HG03565 (cell line): ENCODE measurements around the gene CNPY1.

Experiments used
- ATAC-seq: cut with Tn5 transposase; IDR thresholded peaks from one replicate; pipeline ENCODE4 v1.9.1; 2021; ENCODE audit warnings: mild to moderate bottlenecking, moderate library complexity; ENCODE audit not compliant: unreplicated experiment

CNPY1 gene

DNA sequence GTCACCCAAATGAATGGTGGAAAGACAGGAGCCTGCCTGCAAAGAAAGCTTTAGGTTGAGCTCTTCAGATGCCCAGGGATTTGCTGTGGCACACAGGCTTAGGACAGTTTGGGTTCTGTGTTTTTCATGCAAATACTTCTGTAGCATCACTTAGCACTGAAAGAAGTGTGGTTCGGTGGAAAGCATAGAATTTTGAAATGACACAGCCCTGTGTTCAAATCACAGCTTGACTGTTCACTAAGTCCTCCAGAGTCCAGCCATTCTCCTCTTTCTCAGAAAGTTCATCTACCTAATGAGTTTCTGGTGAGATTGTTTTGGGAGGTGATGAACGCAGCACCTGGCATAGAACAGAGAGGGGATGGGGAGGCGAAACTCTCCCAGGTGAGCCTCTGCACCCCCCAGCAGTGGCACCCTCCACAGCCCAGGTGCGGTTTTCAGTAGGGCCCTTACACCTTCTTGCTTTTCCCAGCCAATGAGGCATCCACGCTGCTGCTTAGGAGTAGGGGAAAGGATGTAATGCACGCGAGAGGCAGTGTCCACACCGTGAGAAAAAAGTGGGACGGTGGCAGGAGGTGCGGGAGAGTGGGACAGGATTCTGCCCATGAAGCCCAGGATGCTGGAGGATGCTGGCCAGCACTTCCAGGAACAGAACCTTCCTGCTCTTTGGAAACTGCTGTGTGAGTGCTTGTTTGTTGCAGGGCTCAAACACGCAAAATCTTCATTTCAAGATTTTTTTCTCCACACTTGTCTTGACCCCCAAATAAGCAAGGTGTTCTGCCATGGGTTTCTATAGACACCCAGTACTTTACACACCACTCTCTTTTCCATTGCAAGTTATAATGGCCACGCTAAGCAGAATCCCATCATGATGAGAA lies 76.8 kb downstream of the CNPY1 start:
- no peak for ATAC-seq

DNA sequence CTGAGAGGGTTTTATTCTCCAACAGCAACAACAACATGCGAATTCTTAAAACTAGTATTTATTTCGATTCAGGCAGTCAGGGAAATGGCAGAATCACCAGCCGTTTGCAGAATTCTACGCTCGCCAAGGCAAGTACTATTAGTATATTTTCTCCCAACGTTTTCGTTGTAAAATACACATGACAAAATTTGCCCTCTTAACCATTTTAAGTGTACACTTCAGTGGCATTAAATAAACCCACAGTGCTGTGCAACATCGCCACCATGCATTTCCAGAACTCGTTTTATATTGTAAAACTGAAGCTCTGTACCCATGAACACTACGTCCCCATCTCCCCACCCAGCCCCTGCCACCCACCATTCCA lies 77.6 kb downstream of the CNPY1 start:
- no peak for ATAC-seq

DNA sequence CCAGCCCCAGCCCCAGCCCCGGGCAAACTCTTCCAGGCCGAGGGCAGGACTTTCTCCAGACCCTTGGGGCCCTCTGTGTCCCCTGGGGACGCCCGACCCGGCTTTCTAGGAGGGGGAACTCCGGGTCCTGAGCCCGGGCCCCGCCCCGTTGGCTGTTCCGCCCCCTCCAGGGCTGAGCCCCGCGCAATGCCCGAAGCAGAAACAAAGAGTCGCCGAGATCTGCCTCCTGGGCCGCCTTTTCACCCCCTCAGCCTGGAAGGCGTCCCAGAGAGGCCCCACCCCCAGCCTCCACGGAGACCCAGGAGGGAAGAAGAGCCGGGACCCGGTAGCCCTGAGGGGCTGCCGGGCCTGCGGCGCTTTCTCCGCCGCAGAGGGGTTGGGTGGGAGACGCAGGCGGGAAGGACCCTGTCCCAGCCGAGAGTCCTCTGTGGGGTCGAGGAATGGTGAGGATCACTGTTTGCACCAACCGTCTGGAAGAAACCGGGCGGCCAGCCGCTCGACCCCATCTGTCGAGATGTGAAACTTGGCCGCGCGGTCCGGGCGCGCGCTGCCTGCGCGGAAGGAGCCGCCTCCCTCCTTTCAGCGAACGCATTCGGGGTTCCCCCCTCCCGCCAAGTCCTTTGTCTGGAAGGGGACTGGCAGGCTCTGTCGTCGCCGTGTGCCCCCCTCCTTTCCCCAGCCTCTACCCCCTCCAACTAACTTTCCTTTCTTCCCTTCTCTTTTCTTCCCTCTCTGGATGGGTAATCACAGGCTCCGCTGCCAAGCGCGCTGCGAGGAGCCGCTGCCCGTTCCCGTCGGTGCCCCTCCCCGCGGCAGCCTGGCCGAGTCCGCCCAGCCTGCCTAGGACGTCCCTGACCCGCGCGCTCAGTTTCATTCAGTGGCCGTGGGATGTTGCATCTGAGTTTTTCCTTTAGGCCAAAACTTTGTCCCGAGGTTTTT lies 78.2 kb downstream of the CNPY1 start:
- ATAC-seq = no peak

DNA sequence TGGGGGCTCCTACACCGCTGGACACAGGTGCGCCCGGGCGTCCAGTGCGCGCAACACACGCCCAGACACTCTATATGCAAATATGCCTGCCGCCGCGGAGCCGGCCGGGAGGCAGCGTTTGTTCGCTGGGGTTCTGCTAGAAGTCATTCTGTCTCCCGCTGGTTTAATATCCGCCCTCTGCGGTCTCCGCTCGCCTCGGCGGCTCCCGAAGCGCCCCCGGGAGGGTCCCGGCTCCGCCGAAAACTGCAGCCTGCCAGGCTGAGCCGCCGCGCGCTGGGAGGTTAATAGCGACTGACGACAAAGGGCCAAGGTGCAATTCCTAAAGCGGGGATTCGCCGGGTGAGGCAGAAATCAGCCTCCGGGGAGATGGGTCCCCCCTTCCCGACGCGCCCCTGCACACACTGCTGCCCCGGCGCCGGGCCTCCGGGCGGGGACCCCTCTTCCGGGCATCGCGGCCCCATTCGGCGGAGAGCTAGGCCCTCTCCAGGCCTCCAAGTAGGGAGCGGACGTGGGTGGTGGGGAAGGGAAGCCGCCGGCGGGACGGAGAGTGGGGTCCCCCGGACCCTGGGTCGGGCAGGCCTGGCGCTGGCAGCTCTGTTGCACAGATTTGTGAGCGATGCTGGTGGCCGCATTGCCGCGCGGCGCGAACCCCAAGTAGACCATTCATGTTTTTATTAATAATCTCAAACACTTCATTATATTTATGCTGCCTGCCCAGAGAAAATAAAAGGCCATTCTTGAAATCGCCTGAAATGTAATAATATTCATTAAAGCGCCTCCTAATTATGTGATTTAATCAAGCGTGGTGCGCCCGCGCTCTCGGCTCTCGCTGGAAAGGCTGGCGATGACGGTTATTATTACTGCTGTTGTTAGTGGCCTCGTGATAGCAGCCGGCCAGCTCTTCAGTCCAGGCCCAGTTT lies 79.3 kb downstream of the CNPY1 start:
- ATAC-seq = no peak

DNA sequence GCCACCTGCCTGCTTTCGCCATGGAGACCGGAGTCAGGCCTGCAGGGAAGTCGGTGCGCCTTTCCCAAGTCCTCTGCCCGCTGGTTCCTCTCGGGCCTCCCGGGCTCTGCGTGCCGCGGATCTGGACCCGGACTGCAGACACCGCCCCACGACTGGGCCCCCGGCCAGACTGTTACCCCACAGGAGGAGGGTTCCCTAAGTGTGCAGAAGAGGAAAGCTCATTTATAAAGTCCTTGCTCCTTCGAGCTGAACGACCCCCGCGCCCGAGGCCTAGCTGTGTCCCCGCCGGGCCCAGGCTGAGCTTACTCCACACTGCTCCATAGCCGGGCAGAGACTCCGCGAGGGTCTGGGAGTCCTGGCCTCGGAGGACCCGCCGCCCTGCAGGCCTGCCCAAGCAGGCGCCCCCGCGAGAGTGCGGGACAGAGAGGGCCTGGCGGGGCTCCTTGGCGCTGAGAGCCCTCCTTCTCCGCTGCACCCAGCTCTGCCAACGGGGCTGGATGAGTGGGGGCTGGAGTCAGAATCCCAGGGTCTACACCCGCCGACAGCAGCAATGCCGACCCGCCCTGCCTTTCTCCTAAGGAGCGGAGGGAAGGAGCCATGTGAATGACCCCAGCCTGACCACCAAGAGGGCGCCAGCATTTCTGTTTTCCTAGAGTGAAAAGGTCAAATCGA lies 80.1 kb downstream of the CNPY1 start:
- ATAC-seq = no peak

DNA sequence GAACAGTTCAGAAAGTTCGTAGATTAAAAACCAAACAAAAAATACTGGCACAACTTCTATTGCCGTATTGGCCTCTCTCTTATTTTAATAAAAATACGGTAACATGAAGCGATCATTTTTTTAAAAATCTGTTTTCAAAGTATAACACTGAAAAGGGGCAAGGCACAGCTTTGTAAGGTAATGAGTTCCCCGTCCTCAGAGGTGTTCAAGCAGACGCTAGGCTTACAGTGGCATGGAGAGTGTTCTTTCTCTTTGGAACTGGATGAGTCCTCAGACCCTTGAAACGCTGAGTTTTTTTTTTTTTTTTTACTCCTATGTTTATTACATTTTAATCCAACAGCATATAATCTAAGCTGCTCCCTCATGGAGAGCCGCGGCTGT lies 80.6 kb downstream of the CNPY1 start:
- no peak for ATAC-seq

DNA sequence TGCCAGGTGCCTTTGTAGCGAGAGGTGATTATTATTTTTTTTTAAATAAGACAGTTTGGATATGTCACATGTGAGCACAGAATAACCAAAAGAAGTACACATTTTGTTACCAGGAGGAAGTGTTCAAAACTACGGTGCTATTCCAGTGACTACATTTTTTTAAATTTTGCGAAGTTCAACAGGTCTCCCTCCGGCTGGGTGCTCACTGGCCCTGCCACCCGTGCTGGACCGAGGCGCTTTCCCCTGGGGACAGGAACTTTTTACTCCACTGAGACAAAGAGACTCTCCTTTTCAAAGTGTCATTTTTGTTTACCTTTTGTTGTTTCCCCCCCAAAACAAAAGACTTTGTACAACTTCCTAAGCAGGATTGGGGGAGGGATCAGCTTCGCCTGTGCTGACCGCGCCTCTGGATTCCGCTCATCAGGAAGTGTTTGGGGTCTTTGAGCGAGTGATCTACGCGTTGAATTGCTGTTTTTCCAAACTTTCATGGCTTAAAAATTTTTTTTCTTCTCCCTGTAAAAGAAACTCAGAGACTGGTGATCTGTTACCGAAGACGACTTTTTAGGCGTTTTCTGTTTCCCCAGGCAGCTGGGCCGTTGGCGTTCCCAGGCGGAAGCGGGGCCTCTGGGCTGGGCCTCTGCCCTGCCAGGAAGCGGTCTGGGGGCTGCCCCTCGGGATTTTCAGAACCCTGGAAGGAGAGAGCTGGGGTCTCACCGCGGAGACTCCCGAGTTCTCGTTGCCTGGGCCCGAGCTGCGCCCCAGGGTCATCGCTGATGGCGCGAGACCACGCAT lies 81.2 kb downstream of the CNPY1 start:
- no peak for ATAC-seq

DNA sequence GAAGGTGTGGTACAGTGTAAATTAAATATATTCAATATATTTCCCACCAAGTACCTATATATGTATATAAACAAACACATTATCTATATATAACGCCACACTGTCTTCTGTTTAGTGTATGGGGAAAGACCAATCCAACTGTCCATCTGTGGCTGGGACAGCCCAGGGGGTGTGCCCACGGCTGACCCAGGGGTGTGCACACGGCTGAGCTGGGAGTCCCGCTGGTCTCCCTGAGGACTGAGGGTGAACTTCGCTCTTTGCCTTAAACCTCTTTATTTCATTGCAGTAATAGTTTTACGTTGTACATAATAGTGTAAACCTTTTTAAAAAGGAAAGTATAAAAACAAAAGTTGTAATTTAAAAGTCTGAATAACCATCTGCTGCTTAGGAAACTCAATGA lies 82.2 kb downstream of the CNPY1 start:
- no peak for ATAC-seq

DNA sequence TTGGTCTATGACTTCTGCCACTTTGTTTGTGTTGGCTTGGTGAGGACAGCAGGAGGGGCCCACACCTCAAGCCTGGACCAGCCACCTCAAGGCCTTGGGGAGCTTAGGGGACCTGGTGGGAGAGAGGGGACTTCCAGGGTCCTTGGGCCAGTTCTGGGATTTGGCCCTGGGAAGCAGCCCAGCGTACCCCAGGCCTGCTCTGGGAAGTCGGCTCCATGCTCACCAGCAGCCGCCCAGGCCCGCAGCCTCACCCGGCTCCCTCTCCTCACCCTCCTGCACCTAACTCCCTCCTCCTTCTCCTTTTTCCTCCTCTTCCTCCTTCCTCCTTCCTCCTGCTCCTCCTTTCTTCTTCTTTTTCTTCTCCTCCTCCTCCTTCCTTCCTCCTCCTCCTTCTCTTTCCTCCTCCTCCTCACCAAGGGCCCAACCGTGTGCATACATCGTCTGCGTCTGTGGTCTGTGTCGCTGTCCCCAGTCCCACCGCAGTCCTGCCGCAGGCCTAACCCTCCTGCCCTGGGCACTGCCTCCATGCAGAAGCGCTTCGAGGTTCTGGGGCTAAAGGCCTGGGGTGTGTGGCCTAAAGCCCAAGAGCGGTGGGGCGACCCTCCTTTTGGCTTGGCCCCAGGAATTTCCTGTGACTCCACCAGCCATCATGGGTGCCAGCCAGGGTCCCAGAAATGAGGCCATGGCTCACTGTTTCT lies 83.1 kb downstream of the CNPY1 start:
- ATAC-seq = no peak

DNA sequence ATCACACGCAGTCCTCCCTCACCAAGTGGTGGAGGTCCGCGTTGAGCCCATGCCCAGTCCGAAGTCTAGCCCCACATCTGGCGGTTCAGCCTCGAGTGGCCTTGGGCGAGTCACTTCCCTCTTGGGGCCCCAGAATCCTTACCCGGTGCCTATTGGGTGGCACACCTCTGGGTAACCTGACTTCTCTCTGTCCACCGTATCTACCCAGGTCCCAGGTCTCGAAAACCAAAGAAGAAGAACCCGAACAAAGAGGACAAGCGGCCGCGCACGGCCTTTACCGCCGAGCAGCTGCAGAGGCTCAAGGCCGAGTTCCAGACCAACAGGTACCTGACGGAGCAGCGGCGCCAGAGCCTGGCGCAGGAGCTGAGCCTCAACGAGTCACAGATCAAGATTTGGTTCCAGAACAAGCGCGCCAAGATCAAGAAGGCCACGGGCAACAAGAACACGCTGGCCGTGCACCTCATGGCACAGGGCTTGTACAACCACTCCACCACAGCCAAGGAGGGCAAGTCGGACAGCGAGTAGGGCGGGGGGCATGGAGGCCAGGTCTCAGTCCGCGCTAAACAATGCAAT lies 84.1 kb downstream of the CNPY1 start:
- no peak for ATAC-seq

DNA sequence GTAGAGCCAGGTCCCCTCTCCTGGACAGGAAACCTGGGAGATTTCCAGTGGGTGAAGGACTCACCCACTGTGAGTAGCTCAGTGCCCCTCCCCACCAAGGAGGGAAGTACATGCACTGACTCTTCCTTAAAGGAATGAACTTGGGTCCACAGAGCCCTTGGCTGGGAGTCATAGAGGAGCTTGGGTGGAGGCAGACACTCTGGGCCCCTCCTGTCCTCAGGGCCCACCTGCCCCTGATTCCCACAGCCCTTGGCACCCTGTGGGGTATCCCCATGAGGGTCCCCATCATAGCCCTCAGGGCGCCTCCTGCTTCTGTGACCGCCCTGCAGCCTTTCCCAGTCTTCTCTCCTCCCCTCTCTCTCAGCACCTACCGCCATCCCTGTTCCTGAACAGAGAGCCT lies 84.7 kb downstream of the CNPY1 start:
- ATAC-seq = no peak

DNA sequence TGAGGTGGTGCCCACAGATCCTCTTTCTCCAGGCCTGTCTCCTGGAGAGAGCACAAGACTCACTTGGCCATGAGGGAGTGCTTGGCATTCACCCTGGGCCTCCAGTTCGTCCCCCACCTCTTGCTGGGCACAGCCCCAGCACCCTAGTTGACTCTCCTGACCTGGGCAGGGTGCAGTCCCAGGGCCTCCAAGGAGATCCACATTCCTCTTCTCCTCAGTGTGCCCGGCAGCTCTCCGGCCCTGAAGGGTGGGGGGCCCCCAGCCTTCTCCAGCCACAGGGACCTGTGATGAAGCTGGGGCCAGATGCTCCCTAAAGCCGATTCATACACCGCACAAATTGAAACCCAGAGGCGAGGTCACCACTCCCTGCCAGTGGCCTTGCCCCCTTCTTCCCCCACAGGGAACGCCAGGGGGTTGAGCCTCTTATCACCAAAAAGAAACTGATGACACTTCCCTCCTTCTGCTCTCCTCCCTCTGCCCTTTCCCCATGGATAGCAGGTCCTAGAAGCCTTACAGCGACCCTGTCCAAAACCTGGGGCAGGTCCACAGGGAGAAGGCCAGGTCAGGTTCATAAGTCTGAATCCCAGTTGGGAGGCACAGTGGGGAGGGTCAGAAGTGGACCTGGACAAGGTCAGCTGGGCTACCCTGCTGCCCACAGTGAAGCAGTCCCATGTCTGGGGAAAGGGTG lies 85.3 kb downstream of the CNPY1 start:
- no peak for ATAC-seq

DNA sequence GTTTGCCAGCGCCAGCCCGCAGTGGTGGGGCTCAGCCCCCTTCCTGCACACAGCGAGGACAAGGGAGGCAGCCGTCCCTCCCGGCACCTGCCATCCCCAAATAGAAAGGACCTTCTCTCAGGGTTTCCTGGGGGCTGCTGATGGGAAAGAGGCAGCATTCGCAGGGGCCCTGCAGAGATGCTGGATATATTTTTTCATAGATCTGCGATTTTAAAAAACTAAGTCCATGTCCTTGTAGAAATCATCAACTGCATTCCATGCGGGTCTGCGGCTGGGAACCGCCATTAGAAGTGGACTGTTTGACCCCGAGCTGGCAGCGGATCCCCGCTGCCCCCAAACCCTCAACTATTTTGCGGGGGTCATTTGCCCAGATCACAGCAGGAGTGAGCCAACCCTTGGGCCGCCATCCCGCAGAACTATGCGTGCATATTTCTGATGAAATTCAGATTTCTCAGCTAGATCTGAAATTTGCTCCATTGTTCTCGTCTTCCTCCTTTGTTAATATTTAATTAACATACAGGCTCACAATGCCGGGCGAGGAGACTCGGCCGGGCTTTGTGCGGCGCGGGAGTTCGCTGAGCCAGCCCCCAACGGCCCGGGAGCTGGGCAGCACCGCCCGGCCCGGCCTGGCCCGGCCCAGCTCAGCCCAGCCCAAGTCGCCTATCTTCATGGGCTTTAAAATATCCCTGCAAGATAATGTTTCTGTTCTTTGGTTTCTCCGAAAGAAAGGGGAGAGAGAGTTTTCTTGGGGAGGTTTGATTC lies 86.5 kb downstream of the CNPY1 start:
- ATAC-seq = no peak

DNA sequence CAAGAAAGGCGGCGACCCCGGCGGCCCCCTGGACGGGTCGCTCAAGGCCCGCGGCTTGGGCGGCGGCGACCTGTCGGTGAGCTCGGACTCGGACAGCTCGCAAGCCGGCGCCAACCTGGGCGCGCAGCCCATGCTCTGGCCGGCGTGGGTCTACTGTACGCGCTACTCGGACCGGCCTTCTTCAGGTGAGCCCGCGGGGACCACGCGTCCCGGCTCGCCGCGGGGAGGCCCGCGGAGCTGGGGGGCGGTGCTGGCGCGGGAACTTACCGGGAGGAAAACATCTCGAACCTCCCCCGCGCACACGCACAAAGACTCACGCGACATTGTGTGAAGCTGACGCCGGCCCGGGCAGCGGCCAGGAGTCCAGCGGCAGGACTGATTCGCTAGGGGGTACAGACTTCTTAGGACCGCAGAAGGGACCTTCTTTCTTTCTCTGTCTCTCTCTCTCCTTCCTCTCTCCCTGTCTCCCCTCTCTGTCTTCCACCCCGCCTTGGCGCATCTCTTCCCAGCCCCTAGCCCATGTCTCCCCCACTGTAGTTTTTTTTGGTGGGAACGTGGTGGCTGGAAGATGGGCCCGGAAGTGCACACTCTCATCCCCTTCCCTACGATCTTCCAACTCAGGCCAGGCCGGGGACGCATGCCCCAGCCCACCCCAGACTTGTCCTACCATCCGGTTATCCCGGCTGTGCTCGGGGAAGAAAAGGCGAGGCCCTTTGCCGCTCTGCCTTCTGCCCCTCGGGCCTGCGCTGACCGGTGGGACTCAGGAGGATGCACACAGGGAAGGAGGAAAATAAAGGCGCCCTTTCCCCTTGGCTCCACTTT lies 87.3 kb downstream of the CNPY1 start:
- no peak for ATAC-seq

DNA sequence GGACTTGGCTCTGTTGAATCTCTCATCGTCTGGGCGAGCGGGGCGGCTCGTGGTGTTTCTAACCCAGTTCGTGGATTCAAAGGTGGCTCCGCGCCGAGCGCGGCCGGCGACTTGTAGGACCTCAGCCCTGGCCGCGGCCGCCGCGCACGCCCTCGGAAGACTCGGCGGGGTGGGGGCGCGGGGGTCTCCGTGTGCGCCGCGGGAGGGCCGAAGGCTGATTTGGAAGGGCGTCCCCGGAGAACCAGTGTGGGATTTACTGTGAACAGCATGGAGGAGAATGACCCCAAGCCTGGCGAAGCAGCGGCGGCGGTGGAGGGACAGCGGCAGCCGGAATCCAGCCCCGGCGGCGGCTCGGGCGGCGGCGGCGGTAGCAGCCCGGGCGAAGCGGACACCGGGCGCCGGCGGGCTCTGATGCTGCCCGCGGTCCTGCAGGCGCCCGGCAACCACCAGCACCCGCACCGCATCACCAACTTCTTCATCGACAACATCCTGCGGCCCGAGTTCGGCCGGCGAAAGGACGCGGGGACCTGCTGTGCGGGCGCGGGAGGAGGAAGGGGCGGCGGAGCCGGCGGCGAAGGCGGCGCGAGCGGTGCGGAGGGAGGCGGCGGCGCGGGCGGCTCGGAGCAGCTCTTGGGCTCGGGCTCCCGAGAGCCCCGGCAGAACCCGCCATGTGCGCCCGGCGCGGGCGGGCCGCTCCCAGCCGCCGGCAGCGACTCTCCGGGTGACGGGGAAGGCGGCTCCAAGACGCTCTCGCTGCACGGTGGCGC lies 88.1 kb downstream of the CNPY1 start, which contains the start of gene EN2:
Gene EN2 (plus strand): TSS at position 19 of the 767 bp plus-strand sequence. CDS start 249 bp downstream, at position 268.
- ATAC-seq = no peak
